NK-92 (cell line): Measurements from ENCODE around the gene TLE6.
"Not testable (repeated sequence)": the region's sequence is repeated elsewhere in the genome, so short reads cannot be mapped to it uniquely, and the experiment has no call there.

Source experiments
- DNase-seq: peaks from one replicate; lab custom pipeline; 2025; ENCODE audit not compliant: unreplicated experiment; lab: John Stamatoyannopoulos, UW

Gene TLE6

GRCh38 chr19:2973229-2973628 lies 4.1 kb upstream of the TLE6 start:
- DNase-seq, result no peak

DNA sequence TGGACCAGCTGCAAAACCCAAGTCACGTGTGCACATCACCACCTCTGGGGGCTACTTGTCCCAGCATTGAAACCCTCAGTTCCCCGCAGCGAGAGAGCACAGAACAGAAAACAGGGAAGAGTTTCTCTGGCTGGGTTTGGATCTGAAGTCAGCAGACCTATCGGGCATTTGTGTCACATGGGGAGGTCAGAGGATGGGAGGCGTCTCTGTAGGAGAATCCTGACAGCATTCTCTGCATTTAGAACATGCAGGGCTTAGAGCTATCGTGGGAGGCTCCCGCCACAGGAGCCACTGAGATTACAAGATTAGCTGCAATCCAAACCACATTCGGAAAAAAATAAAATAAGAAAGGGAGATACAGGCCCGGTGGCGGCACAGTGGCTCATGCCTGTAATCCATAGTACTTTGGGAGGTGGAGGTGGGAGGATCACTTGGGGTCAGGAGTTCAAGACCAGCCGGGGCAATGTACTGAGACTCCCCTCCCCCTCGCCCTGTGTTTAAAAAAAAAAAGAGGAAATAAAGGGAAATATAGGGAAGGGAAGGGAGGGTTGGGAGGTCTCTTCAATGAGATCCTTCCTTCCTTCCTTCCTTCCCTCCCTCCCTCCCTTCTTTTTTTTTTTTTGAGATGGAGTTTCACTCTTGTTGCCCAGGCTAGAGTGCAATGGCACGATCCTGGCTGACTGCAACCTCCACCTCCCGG lies 2.9 kb upstream of the TLE6 start:
- no peak for DNase-seq

DNA sequence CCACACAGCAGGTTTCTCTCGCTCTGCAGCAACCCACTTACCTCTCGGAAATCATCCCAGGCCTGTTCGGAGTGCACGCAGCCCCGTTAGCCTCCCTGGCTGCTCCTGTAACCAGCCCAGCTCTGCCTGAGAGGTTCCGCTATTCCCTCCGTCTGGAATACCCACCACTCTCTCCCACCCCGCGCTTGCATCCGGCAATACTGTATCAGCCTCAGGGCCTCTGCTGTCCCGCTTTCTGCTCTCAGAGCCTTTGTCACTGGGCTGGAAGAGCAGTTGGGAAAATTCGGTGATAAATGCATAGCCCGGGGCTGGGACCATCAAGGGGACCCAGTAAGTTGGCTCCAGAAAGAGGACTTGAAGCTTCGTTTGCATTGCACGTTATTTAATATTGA lies 759 bp upstream of the TLE6 start:
- DNase-seq, result no peak

GRCh38 chr19:2977746-2978138 lies 378 bp downstream of the TLE6 start:
- no peak for DNase-seq

GRCh38 chr19:2978166-2978767 lies 903 bp downstream of the TLE6 start:
- DNase-seq, result no peak

DNA sequence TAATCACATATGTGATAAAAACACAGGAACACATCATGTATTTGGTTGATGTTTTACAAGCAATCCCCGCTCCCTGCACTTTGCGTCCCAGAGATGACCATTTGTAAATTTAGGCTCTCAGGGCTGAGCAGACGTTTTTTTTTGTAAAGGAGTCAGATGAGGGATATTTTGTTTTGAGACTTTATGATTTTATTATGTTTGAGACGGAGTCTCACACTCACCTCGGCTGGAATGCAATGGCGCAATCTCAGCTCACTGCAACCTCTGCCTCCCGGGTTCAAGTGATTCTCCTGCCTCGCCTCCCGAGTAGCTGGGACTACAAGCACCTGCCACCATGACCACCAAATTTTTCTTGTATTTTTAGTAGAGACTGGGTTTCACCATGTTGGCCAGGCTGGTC lies 1.4 kb downstream of the TLE6 start:
- no peak for DNase-seq

GRCh38 chr19:2981898-2982297 lies 4.5 kb downstream of the TLE6 start:
- no peak for DNase-seq

DNA sequence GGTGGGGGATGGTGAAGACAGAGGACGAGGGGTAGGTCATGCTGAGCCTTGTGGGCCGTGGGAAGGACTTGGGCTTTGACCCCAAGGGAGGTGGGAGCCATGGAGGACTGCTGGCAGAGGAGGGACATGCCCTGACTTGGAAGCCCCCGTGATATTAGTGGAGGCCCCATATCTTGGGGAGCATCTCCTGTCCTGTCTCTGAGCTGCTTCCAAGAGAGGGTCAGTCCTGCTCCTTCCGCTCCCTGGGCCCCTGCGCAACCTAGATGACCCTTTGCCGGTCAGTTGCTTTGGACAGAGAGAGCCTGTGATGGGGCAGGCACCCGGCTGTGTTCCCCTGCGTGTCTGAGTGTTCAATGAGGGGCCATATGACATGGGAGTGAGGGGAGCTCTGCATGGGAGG lies 5.2 kb downstream of the TLE6 start:
- no peak for DNase-seq

- DNase-seq, result no peak
Measured at GRCh38 chr19:2982983-2983350, 5.6 kb downstream of the TLE6 start.

DNA sequence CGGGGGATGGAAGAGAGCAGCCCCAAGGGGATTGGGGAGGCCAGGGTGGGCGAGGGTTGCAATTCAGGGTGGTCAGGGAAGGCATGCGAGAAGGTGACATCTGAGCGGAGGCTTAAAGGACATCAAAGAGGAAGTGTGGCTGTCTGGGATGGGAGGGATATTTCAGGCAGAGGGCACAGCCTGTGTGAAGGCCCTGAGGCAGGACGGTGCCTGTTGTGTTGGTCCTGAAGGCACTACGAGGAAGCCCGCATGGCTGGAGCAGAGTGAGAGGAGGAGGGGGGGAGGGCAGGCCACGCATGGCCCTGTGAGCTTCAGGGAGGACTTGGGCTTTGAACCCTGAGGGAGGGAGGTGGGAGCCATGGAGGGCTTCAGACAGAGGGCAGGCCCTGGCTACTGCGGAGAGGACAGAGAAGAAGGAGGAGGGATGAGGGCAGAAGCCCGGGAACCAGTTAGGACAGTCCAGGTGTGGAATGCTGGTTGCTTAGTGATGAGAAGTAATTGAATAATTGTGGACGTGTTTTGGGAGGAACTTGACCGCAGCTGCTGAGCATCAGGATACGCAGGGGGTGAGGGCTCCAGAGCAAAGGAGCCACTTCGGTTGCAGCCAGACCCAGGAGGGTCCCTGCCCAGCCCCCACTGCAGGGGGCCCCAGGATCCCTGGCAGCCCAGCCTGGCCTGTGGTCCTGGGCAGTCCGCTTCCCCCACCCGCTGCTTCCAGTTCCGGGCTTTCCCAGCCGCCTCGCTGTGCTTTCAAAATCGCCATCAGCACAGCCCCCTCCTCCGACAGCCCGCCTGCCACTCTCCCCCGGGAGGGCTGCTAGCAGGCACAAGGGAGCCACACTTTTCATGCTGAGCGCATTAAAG lies 6.2 kb downstream of the TLE6 start:
- DNase-seq, result no peak

DNA sequence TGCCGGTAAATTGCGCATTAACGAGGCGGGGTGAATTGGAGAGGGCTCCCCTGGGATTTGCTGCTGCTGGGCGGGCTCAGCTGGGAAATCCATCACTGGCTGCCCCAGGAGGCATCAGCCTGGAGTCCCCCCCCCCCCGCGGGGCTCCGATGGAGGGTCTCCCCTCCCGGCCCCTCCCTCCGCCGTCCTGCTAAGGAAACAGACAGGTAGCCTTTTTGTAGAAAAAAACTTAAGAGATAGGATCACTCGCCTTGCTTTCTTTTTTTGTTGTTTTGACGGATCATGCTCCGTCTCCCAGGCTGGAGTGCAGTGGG lies 6.8 kb downstream of the TLE6 start:
- no peak for DNase-seq

GRCh38 chr19:2986951-2987524 lies 9.7 kb downstream of the TLE6 start:
- no peak for DNase-seq

DNA sequence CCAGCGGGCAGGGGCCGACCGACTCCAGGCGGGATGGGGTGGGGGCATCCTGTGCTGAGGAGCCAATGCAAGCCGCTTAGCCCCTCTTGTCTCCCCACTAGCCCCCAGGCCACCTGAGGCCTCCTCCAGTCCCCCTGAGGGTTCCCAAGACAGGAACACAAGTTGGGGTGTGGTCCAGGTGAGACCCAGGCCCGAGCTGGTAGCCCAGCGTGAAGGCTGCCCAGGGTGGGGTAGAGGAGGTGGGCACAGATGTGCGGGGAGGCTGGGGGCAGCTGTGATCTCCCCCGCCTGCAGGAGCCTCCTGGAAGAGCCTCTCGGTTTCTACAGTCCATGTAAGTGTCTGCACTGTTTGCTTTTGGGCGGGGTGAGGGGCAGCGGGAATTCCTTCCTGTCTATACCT lies 10.4 kb downstream of the TLE6 start:
- DNase-seq, result no peak

GRCh38 chr19:2988568-2988967 lies 11.2 kb downstream of the TLE6 start:
- DNase-seq, result no peak

DNA sequence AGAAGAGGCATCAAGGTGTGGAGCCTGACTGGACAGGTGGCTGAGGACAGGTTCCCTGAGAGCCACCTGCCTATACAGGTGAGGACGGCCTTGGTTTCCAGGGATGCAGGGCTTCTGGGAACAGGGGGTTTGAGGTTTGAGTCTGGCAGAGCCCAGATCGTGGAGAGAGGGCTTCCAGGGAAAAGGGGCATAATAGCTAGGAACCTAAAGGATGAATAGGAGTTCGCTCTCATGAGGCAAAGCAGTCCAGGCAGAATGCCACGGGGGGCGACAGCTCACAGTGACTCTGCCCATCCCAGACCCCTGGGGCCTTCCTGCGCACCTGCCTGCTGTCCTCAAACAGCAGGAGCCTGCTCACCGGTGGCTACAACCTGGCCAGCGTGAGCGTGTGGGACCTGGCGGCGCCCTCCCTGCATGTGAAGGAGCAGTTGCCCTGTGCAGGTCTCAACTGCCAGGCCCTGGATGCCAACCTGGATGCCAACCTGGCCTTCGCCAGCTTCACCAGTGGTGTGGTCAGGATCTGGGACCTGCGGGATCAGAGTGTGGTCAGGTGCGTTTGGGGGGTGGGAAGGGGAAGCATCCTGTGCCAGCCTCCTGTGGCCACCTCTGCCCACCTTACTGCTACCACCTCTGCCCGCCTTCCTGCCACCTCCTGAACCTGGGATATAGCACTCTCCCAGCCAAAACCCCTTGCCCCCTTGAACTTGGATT lies 12.0 kb downstream of the TLE6 start:
- DNase-seq, result no peak

DNA sequence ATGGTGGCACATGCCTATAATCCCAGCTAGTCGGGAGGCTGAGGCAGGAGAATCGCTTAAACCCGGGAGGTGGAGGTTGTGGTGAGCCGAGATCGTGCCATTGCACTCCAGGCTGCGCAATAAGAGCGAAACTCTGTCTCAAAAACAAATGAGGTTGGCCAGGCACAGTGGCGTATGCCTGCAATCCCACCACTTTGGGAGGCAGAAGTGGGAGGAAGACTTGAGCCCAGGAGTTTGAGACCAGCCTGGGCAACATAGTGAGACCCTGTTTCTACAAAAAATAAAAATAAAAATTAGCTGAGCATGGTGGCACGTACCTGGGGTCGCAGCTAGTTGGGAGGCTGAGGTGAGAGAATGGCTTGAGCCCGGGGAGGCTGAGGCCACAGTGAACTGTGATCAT lies 15.0 kb downstream of the TLE6 start:
- DNase-seq, result not testable (repeated sequence)

DNA sequence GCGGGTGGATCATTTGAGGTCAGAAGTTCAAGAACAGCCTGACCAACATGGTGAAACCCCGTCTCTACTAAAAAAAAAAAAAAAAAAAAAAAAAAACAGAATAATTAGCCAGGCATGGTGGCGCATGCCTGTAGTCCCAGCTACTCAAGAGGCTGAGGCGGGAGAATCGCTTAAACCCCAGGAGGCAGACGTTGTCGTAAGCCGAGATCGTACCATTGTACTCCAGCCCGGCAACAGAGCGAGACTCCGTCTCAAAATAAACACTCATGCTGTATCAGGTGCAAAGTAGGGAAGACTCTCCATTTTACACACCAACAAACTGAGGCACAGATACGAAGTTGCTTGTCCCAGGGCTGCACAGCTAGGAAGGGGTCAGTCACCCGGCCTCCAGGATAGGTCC lies 15.6 kb downstream of the TLE6 start:
- no peak for DNase-seq

- no peak for DNase-seq
Measured at GRCh38 chr19:2993579-2993978, 16.2 kb downstream of the TLE6 start.

DNA sequence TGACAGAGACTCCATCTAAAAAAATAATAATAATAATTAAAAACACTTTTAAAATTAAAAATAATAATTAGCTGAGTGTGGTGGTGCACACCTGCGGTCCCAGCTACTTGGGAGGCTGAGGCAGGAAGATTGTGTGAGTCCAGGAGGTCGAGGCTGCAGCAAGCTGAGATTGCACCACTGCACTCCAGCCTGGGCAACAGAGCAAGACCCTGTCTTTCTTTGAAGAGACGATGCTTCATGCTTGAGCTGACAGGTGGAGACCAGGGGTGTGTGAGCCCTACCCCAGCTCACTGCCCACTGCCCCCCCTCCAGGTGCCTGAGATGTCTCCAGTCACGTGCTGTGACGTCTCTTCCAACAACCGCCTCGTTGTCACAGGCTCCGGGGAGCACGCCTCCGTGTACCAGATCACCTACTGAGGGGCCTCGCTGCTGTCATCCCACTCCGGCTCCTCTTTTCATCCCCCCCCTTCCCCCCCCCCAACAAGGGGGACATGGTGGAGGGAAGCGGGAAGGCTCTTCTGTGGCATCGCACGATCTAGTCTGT lies 17.3 kb downstream of the TLE6 start:
- no peak for DNase-seq

DNA sequence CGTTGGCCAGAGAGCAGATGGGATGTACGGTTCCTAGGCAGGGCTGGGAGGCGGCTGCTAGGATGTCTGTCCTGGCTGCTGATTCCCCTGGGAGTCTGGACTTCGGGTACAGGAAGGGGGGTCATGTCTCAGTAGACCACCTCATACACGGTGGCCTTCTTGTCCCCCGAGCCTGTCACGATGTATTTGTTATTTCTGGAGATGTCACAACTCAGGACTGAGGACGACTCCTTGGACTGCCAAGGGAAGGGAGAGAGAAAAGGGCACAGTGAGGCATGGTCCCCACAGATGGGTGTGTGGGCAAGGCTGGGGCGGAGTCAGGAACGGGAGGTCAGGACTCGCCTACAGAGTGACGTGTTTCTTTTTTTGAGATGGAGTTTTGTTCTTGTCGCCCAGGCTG lies 20.4 kb downstream of the TLE6 start:
- no peak for DNase-seq

DNA sequence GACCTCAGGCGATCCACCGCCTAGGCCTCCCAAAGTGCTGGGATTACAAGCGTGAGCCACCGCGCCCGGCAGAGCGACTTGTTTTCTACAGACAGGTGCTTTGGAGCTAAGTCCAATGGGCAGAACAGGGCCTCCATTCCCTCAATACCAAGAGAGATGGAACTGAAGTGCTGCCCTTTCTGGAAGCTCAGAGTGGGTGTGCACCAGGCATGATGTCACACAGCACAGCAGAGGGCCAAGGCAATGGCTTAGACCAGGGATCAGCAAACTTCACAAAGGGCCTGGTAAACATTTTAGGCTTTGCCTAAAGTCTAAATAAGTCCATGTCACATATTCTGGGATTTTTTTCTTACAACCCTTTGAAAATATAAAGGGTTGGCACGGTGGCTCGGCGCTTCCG lies 21.3 kb downstream of the TLE6 start:
- DNase-seq, result no peak
